ENCODE measurements around the gene SAXO2.
"Not testable (repeated sequence)": the region's sequence is repeated elsewhere in the genome, so short reads cannot be mapped to it uniquely, and the experiment has no call there.

SAXO2 gene

DNA sequence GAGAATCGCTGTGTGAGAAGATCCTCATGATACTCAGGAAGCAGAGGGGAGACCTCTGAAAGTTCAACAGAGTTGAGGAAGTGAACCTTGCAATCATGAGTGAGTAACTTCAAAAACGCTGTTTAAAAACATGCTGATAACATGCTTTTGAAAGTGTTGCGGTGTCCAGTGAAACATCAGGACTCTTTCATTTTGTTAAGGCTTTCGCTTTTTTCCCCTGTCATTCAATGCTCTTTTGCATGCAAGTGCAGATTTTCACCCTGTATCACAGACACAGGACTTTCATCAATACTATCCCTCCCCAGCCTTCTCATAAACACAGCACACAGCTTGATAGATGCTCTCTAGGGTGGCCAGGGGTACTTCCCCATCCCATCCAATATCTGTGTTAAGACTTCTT, 23.9 kb downstream of the SAXO2 start:
- not testable (repeated sequence) for DNase-seq (ENCODE audit: low read depth)

DNA sequence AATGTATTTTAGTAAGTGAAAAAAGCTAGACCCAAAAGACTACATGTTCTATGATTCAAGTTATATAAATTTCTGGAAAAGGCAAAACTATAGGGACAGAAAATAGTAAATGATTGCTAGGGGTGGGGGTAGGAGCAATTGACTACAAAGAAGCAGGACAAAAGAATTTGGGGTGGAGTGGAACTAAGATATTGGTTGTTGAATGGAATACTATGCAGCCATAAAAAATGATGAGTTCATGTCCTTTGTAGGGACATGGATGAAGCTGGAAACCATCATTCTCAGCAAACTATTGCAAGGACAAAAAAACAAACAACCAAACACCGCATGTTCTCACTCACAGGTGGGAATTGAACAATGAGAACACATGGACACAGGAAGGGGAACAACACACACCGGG, 25.6 kb downstream of the SAXO2 start:
- DNase-seq (ENCODE audit: low read depth): not testable (repeated sequence)

GRCh38 chr15:82292271-82292670, 29.7 kb downstream of the SAXO2 start:
- no peak for DNase-seq (ENCODE audit: low read depth)

GRCh38 chr15:82294061-82294690, 31.6 kb downstream of the SAXO2 start:
- no peak for DNase-seq (ENCODE audit: low read depth)

DNA sequence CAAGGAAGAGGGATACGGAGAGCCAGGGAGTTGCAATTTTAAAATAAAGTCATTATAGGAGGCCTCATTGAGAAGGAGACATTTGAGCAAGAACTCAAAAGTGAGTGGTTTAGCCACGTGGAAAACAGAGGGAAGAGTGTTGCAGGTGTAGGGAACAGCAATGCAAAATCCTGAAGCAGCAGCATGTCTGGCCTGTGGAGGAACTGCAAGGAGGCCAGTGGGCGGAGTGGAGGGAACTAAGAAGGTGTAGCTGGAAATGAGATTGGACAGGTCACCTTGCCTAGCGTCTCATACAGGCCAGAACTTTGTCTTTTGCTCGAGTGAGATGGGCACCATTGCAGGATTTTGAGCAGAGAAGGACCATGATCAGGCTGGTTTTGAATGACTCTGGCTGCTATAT, 34.9 kb downstream of the SAXO2 start:
- no peak for DNase-seq (ENCODE audit: low read depth)

DNA sequence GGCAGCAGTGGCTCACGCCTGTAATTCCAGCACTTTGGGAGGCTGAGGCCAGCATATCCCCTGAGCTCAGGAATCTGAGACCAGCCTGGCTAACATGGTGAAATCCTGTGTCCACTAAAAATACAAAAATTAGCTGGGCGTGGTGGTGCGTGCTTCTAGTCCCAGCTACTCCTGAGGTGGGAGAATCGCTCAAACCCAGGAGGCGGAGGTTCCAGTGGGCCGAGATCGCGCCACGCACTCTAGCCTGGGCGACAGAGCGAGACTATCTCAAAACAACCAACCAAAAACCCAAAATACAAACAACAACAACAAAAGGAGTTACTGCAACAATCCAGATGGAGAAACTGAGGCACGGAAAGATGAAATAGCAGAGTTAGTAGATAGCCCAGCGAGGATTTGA, 35.4 kb downstream of the SAXO2 start:
- no peak for DNase-seq (ENCODE audit: low read depth)

DNA sequence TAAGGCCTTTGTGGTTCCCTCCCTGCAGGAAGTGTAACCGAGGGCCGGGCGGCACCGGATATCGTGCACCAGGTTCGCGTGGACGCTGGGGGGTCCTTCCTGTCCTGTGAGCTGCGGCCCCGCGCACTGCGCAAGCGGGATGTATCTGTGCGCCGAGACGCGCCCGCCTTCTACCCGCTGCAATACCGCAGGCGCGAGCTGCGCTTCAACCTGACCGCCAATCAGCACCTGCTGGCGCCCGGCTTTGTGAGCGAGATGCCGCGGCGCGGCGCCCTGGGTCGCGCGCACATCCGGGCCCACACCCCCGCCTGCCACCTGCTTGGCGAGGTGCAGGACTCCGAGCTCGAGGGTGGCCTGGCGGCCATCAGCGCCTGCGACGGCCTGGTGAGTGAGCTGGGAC, 35.9 kb downstream of the SAXO2 start:
- DNase-seq (ENCODE audit: low read depth): no peak

DNA sequence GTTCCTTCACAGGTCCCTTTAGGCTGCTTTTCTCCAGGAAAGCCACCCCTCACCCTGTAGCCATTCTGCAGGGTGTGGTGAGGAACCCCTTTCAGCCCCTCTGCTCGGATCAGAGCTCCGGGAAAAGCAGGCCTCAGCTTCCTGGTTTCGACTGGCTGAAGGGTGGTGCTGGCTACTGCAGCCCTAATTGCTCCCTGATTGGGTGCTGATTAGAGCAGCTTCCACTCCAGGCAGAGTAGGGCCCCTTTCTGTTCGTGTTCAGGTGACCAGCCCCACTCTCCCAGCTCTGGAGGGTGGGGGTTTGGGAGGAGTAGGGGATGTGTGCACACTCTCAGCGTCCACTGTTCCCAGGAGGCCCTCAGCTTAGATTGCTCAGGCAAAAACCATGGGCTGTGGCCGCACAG, 36.9 kb downstream of the SAXO2 start:
- not testable (repeated sequence) for DNase-seq (ENCODE audit: low read depth)

- DNase-seq (ENCODE audit: low read depth): not testable (repeated sequence)
These were observed 37.7 kb downstream of the SAXO2 start for GRCh38 chr15:82300326-82300725.

DNA sequence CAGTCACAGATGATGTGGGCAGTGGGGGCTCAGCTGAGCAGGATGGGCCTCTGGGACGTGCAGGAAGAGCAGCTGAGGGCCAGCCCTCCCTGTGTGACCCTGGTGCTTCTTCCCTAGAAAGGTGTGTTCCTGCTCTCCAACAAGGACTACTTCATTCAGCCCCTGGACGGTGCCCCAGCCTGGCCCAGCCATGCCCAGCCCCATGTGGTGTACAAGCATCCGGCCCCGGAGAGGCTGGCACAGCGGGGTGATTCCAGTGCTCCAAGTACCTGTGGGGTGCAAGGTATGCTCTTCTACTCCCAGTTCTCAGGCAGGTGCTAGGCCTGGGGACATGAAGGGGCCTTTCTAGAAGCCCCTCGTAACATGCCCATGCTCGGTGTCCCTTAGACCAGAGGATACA, 38.3 kb downstream of the SAXO2 start:
- no peak for DNase-seq (ENCODE audit: low read depth)

GRCh38 chr15:82301296-82302016, 38.8 kb downstream of the SAXO2 start:
- DNase-seq (ENCODE audit: low read depth): no peak

DNA sequence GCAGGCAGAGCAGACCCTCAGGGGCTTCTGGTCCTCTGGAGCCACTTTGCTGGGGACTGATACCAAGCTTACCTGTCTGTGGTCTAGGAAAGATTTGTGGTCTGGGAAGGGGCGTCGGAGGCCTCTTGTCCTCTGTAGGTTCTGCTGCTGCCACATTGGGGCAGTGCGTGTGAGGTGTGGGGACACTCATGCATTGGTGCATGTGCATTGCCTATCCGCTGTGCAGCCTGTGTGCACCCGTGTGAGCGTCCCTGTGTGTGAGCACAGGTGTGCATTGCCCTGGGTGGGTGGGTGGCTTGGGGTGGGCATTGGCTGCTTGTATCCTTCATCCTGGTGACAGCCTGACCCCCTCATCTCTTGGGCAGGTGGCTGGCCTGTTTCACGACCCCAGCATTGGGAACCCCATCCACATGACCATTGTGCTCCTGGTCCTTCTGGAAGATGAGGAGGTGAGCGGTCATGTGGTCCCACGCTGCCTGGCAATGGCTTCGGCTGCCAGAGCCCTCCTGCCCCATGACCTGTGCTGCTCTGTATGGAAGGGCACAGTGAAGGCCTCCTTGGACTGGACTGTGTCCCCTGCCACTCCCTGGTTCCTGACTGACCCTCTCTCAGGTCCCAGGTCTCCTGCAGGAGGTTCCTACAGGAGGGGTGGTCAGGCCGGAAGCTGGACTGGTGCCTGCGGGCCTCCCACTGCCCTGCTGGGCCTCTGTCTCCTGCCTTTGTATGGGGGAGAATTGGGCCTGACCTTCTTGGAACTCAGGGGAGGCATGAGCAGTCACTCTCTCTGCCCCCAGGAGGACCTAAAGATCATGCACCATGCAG, 41.5 kb downstream of the SAXO2 start:
- DNase-seq (ENCODE audit: low read depth): no peak

DNA sequence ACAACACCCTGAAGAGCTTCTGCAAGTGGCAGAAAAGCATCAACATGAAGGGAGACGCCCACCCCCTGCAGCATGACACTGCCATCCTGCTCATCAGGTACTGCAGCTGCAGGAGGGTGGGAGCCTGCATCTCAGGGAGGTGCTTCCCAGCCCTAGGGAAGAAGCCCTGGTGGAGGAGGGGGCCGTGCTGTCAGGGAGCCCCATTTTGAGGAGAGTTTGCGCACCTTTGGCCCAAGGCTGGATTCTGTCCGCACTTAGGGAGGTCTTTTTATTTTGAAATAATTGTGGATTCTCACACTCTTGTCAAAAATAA, 42.1 kb downstream of the SAXO2 start:
- DNase-seq (ENCODE audit: low read depth): no peak

DNA sequence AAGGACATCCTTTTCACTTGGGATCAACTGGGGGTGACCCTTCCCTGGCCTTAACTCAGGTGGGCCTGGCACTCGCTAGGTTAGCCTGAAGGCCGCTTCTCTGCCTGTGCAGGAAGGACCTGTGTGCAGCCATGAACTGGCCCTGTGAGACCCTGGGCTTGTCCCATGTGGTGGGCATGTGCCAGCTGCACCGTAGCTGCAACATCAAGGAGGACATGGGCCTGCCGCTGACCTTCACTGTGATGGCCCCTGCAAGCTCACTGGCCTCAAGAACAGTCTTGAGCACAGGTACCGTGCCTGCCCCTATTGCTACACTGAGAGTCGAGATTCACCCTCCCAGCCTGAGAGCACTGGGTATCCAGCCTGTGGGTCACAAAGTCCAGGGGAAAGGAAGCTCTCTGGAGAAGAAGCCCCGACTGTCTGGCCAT, 43.0 kb downstream of the SAXO2 start:
- DNase-seq (ENCODE audit: low read depth): no peak

DNA sequence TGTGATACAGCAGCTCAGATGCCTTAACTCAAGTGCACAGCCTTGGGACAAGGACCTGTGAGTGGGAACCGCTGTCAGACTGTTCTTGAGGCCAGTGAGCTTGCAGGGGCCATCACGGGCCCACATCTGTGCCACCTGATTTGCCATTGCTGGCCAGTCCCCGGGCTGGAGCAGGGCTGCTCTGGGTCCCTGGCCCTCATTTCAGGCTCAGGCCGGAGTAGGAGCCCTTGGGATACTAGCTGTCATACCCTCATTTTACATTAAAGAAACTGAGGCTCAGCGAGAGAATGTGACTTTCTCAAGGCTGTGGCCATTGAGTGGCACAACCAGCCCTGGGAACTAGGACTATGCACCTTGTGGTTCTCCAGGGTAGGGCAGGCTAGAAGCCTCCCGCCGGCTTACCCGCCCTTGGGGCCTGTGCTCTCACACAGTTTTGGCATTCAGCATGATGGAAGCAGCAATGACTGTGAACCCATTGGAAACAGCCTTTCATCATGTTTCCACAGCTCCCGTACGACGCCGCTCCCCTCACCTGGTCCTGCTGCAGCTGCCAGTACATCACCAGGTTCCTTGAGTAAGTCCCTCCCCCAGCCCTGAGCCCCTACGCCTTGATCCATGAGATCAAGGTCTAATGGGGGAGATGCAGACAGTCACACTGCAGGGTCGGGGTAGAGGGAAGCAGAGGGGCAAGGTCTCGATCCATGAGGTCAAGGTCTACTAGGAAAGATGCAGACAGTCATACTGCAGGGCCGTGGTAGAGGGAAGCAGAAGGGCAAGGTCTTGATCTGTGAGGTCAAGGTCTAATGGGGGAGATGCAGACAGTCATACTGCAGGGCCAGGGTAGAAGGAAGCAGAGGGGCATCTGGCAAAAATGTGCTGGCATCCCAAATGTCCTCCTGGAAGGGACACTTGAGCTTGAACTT, 44.4 kb downstream of the SAXO2 start:
- no peak for DNase-seq (ENCODE audit: low read depth)

GRCh38 chr15:82307714-82308081, 45.1 kb downstream of the SAXO2 start:
- no peak for DNase-seq (ENCODE audit: low read depth)

GRCh38 chr15:82309802-82310201, 47.2 kb downstream of the SAXO2 start:
- no peak for DNase-seq (ENCODE audit: low read depth)

GRCh38 chr15:82311321-82311720, 48.7 kb downstream of the SAXO2 start:
- DNase-seq (ENCODE audit: low read depth): not testable (repeated sequence)

GRCh38 chr15:82312586-82313349, 50.1 kb downstream of the SAXO2 start:
- peak; percentile 20 for DNase-seq (ENCODE audit: low read depth)

DNA sequence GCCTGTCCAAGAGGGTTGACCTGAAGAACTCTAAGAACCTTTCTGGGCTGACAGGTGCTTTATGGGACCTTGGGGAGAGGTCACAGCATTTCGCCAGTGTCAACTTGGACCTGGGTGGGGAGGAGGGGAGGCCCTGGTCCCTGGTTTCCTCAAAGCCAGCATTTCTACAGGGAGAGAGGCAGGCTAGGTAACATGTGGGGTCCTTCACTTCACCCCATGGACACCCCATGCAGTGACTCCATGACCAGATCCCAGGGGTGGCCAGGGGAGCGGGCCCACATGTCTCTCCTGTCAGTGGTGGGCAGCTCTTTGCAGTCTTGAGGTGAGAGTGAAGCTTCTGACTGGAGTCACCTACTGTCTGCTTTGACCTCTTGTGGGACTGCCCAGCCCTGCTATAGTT, 50.8 kb downstream of the SAXO2 start:
- DNase-seq (ENCODE audit: low read depth): no peak

Measured in GM04503 (cell line).